Breast epithelium (tissue), 3 donors: ENCODE data around the gene HNRNPAB.

Experiments used
- POLR2AphosphoS5 ChIP-seq, 3 donors: sonication (generic); formaldehyde crosslinking; IDR thresholded peaks; one replicate each; pipeline ENCODE4 v1.6.1; 2017; ENCODE audit warnings: antibody characterized with exemption in 3 of 3
- TF ChIP-seq, protein P1 (sequence below), 3 donors: fragments of 450-650 bp; IDR thresholded peaks; one replicate each; pipeline ENCODE4 v1.5.1; 2016 to 2017; ENCODE audit warnings: antibody characterized with exemption in 3 of 3, mild to moderate bottlenecking in 3 of 3, moderate library complexity in 3 of 3

DNA sequence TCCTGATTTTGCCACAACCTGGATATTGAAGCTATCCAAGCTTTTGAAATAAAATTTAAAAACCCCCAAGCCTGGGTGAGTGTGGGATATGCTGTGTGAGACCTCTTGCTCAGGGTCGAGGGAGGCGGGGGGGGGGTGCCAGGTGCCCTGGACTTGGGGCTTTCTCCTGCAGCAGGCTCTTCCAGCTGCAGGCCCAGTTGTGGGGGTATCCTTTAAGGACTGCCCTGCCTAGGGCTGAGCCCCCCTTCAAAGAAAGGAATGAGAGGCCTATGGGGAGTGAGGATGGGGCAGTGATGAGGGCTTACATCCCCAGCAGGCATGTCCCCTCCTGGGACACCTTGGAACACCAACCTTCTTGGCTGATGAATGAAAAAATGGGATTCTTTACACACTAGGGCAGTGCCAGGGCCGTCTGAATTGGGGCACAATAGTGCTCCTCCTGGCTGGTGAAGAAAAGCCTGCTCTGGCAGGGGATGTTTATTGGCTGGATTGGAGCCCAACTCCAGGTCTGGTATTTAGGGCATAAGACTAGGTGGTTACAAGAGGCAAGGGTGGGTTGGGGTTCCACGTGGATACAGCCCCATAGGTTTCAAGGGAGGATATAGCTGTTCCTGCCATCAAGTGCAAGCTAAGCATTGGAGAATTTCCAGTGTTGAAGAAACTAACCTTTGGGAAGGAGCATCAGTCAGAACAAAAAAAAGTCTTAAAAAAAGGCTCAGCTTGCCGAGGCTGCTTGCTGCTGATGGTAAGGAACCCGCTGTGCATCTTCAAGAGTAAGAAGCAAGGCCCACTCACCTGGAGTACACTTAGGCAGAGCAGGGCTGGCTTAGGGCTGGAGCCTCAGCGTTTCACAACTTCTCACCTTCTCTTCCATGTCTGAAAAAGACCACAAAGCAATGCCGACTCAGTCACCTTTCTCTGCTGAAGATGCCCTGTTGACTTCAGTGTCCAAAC lies 7.0 kb downstream of the HNRNPAB start:
- no peak for TF ChIP-seq POLR2AphosphoS5 (IDR thresholded peaks at IDR 0.05)
- TF ChIP-seq, protein P1, sequence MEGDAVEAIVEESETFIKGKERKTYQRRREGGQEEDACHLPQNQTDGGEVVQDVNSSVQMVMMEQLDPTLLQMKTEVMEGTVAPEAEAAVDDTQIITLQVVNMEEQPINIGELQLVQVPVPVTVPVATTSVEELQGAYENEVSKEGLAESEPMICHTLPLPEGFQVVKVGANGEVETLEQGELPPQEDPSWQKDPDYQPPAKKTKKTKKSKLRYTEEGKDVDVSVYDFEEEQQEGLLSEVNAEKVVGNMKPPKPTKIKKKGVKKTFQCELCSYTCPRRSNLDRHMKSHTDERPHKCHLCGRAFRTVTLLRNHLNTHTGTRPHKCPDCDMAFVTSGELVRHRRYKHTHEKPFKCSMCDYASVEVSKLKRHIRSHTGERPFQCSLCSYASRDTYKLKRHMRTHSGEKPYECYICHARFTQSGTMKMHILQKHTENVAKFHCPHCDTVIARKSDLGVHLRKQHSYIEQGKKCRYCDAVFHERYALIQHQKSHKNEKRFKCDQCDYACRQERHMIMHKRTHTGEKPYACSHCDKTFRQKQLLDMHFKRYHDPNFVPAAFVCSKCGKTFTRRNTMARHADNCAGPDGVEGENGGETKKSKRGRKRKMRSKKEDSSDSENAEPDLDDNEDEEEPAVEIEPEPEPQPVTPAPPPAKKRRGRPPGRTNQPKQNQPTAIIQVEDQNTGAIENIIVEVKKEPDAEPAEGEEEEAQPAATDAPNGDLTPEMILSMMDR (IDR thresholded peaks at IDR 0.05): no peak
